Measurements from ENCODE around the gene CACNA1H. TPM values are rescaled to one million over a fixed set of nuclear protein-coding genes. Genes with fewer than 3 reads are reported as not detected.

Gene CACNA1H
- total and polyA plus RNA-seq, 7 donors = 1.8 to 5.9 (median 2.3) TPM

GRCh38 chr16:1162701-1163566, 10.0 kb downstream of the CACNA1H start:
- Histone ChIP-seq H3K27me3 (ENCODE audit: insufficient read depth in 3 of 3, low read length in 2 of 3) (peaks cover 0 to 82% (median 18%) of the 10 kb centered on the region in 3 donors), H3K4me3 (no peak overlapping the region), H3K36me3 (ENCODE audit: insufficient read depth in 1 of 2, low read depth in 1 of 2) (no peaks in the 10 kb centered on the region), H3K9me3 (no peaks in the 10 kb centered on the region), H3K27ac (no peak overlapping the region), H3K4me1 (peaks cover 11% of the 10 kb centered on the region)
- DNase-seq (no peak), ATAC-seq (no peak)
- intact Hi-C loops (cut with DNase I) = no loop called here
- 77 to 79% (median 78%) methylated on average over 34 to 38 of the region's 38 CpGs for WGBS, 3 donors
- no peak for TF ChIP-seq CTCF (IDR thresholded peaks at IDR 0.05)

GRCh38 chr16:1163567-1164055, 10.7 kb downstream of the CACNA1H start:
- no peak overlapping the region for H3K4me3 ChIP-seq
- intact Hi-C loops (cut with DNase I) = no loop called here
- WGBS, 3 donors = 70 to 77% (median 76%) methylated on average over 17 to 19 of the region's 19 CpGs
- no peak for TF ChIP-seq CTCF (IDR thresholded peaks at IDR 0.05)
- no peaks in the 10 kb centered on the region for H3K9me3 ChIP-seq
- ATAC-seq (no peak), DNase-seq (no peak)
- H3K27ac ChIP-seq = no peak overlapping the region
- H3K27me3 ChIP-seq (ENCODE audit: insufficient read depth in 3 of 3, low read length in 2 of 3) = peaks cover 0 to 82% (median 19%) of the 10 kb centered on the region in 3 donors
- peaks cover 11% of the 10 kb centered on the region for H3K4me1 ChIP-seq
- no peaks in the 10 kb centered on the region for H3K36me3 ChIP-seq (ENCODE audit: insufficient read depth in 1 of 2, low read depth in 1 of 2)

DNA sequence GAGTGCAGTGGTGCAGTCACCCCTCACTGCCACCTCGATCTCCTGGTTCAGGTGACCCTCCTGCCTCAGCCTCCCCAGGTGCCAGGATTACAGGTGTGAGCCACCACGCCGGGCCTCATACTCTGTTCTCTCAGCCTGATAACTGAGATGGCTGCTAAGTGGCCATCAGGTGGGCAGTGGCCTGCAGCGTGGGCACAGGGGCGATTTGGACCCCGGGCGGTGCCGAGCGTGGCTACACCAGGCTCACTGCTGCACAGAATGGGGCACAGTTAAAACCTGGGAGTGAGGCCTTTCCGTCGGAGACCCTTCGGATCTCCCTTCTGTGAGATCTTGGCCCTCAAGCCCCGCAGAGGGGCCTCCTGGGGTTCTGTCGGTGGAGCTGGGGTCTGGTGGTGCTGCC, 11.5 kb downstream of the CACNA1H start:
- Histone ChIP-seq H3K4me1 (peaks cover 11% of the 10 kb centered on the region), H3K36me3 (ENCODE audit: insufficient read depth in 1 of 2, low read depth in 1 of 2) (no peaks in the 10 kb centered on the region), H3K4me3 (no peak overlapping the region), H3K27me3 (ENCODE audit: insufficient read depth in 3 of 3, low read length in 2 of 3) (peaks cover 0 to 80% (median 21%) of the 10 kb centered on the region in 3 donors), H3K27ac (no peak overlapping the region), H3K9me3 (no peaks in the 10 kb centered on the region)
- 88 to 90% (median 89%) methylated on average over 14 of the region's 14 CpGs for WGBS, 3 donors
- DNase-seq (no peak), ATAC-seq (no peak)
- intact Hi-C loops (cut with DNase I) = no loop called here
- no peak for TF ChIP-seq CTCF (IDR thresholded peaks at IDR 0.05)

GRCh38 chr16:1164975-1165374, 12.1 kb downstream of the CACNA1H start:
- Histone ChIP-seq H3K27ac (no peak overlapping the region), H3K4me1 (peaks cover 11% of the 10 kb centered on the region), H3K4me3 (no peak overlapping the region), H3K9me3 (no peaks in the 10 kb centered on the region), H3K27me3 (ENCODE audit: insufficient read depth in 3 of 3, low read length in 2 of 3) (peaks cover 0 to 80% (median 18%) of the 10 kb centered on the region in 3 donors), H3K36me3 (ENCODE audit: insufficient read depth in 1 of 2, low read depth in 1 of 2) (no peaks in the 10 kb centered on the region)
- DNase-seq (no peak), ATAC-seq (no peak)
- WGBS, 3 donors = 72 to 77% (median 76%) methylated on average over 17 of the region's 17 CpGs
- no peak for TF ChIP-seq CTCF (IDR thresholded peaks at IDR 0.05)
- intact Hi-C loops (cut with DNase I) = no loop called here
